Measurements from ENCODE around the gene PKNOX2.

DNA sequence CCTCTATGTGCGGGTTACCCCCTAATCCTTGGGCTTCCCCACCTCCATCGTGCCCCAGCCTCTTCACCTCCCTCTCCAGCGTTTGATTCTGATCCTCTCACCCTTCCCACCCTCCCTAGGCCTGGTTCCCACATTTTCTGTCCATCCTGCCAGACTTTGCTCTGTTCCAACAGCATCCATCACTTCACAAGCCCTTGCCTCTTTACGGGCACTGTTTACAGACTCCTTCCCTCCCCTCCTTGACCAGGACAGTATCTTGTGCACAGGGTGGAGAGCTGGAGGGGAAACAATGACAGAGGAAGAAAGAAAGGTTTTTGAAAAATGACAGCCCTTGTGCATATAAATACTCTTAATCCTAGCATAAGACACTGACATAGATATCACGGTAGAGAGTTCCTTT is 301.1 kb downstream of the PKNOX2 start:
- TF ChIP-seq, protein P1, sequence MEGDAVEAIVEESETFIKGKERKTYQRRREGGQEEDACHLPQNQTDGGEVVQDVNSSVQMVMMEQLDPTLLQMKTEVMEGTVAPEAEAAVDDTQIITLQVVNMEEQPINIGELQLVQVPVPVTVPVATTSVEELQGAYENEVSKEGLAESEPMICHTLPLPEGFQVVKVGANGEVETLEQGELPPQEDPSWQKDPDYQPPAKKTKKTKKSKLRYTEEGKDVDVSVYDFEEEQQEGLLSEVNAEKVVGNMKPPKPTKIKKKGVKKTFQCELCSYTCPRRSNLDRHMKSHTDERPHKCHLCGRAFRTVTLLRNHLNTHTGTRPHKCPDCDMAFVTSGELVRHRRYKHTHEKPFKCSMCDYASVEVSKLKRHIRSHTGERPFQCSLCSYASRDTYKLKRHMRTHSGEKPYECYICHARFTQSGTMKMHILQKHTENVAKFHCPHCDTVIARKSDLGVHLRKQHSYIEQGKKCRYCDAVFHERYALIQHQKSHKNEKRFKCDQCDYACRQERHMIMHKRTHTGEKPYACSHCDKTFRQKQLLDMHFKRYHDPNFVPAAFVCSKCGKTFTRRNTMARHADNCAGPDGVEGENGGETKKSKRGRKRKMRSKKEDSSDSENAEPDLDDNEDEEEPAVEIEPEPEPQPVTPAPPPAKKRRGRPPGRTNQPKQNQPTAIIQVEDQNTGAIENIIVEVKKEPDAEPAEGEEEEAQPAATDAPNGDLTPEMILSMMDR (IDR thresholded peaks at IDR 0.05 in 2 of 3, conservative IDR thresholded peaks at IDR 0.05 in 1 of 3; ENCODE audit: control insufficient read depth in 2 of 3, extremely low read depth in 1 of 3, insufficient read depth in 1 of 3, low read depth in 3 of 3, low read length in 3 of 3) = no peak
- TF ChIP-seq, protein P2, sequence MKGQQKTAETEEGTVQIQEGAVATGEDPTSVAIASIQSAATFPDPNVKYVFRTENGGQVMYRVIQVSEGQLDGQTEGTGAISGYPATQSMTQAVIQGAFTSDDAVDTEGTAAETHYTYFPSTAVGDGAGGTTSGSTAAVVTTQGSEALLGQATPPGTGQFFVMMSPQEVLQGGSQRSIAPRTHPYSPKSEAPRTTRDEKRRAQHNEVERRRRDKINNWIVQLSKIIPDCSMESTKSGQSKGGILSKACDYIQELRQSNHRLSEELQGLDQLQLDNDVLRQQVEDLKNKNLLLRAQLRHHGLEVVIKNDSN (IDR thresholded peaks at IDR 0.05; ENCODE audit: borderline replicate concordance, extremely low read length, insufficient read depth, low read depth, low read length) = no peak
- TF ChIP-seq BCL11A (IDR thresholded peaks at IDR 0.05; ENCODE audit: low read depth, low read length) = no peak
- TF ChIP-seq, protein P3, sequence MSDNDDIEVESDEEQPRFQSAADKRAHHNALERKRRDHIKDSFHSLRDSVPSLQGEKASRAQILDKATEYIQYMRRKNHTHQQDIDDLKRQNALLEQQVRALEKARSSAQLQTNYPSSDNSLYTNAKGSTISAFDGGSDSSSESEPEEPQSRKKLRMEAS (IDR thresholded peaks at IDR 0.05; ENCODE audit: low read depth, low read length) = no peak
- no peak for TF ChIP-seq RAD21 (IDR thresholded peaks at IDR 0.05; ENCODE audit: insufficient read depth, low read depth, low read length)
- TF ChIP-seq ASH2L (IDR thresholded peaks at IDR 0.05; ENCODE audit: borderline replicate concordance, low read depth) = no peak
- no peak for TF ChIP-seq EP300 (IDR thresholded peaks at IDR 0.05; ENCODE audit: borderline replicate concordance in 1 of 2, control insufficient read depth in 1 of 2, low read depth in 2 of 2, low read length in 2 of 2)
- TF ChIP-seq, protein P4, sequence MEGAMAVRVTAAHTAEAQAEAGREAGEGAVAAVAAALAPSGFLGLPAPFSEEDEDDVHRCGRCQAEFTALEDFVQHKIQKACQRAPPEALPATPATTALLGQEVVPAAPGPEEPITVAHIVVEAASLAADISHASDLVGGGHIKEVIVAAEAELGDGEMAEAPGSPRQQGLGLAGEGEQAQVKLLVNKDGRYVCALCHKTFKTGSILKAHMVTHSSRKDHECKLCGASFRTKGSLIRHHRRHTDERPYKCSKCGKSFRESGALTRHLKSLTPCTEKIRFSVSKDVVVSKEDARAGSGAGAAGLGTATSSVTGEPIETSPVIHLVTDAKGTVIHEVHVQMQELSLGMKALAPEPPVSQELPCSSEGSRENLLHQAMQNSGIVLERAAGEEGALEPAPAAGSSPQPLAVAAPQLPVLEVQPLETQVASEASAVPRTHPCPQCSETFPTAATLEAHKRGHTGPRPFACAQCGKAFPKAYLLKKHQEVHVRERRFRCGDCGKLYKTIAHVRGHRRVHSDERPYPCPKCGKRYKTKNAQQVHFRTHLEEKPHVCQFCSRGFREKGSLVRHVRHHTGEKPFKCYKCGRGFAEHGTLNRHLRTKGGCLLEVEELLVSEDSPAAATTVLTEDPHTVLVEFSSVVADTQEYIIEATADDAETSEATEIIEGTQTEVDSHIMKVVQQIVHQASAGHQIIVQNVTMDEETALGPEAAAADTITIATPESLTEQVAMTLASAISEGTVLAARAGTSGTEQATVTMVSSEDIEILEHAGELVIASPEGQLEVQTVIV (IDR thresholded peaks at IDR 0.05; ENCODE audit: borderline replicate concordance, partially characterized antibody) = no peak
- TF ChIP-seq, protein P5, sequence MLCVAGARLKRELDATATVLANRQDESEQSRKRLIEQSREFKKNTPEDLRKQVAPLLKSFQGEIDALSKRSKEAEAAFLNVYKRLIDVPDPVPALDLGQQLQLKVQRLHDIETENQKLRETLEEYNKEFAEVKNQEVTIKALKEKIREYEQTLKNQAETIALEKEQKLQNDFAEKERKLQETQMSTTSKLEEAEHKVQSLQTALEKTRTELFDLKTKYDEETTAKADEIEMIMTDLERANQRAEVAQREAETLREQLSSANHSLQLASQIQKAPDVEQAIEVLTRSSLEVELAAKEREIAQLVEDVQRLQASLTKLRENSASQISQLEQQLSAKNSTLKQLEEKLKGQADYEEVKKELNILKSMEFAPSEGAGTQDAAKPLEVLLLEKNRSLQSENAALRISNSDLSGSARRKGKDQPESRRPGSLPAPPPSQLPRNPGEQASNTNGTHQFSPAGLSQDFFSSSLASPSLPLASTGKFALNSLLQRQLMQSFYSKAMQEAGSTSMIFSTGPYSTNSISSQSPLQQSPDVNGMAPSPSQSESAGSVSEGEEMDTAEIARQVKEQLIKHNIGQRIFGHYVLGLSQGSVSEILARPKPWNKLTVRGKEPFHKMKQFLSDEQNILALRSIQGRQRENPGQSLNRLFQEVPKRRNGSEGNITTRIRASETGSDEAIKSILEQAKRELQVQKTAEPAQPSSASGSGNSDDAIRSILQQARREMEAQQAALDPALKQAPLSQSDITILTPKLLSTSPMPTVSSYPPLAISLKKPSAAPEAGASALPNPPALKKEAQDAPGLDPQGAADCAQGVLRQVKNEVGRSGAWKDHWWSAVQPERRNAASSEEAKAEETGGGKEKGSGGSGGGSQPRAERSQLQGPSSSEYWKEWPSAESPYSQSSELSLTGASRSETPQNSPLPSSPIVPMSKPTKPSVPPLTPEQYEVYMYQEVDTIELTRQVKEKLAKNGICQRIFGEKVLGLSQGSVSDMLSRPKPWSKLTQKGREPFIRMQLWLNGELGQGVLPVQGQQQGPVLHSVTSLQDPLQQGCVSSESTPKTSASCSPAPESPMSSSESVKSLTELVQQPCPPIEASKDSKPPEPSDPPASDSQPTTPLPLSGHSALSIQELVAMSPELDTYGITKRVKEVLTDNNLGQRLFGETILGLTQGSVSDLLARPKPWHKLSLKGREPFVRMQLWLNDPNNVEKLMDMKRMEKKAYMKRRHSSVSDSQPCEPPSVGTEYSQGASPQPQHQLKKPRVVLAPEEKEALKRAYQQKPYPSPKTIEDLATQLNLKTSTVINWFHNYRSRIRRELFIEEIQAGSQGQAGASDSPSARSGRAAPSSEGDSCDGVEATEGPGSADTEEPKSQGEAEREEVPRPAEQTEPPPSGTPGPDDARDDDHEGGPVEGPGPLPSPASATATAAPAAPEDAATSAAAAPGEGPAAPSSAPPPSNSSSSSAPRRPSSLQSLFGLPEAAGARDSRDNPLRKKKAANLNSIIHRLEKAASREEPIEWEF (IDR thresholded peaks at IDR 0.05; ENCODE audit: insufficient replicate concordance, low read depth, low read length) = no peak
- TF ChIP-seq, protein P6, sequence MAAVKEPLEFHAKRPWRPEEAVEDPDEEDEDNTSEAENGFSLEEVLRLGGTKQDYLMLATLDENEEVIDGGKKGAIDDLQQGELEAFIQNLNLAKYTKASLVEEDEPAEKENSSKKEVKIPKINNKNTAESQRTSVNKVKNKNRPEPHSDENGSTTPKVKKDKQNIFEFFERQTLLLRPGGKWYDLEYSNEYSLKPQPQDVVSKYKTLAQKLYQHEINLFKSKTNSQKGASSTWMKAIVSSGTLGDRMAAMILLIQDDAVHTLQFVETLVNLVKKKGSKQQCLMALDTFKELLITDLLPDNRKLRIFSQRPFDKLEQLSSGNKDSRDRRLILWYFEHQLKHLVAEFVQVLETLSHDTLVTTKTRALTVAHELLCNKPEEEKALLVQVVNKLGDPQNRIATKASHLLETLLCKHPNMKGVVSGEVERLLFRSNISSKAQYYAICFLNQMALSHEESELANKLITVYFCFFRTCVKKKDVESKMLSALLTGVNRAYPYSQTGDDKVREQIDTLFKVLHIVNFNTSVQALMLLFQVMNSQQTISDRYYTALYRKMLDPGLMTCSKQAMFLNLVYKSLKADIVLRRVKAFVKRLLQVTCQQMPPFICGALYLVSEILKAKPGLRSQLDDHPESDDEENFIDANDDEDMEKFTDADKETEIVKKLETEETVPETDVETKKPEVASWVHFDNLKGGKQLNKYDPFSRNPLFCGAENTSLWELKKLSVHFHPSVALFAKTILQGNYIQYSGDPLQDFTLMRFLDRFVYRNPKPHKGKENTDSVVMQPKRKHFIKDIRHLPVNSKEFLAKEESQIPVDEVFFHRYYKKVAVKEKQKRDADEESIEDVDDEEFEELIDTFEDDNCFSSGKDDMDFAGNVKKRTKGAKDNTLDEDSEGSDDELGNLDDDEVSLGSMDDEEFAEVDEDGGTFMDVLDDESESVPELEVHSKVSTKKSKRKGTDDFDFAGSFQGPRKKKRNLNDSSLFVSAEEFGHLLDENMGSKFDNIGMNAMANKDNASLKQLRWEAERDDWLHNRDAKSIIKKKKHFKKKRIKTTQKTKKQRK (IDR thresholded peaks at IDR 0.05; ENCODE audit: low read depth, low read length) = no peak
- no peak for TF ChIP-seq POLR2A (IDR thresholded peaks at IDR 0.05; ENCODE audit: low read depth, low read length)

Measured in GM12878 (cell line).